Activated CD4-positive, CD25-positive, alpha-beta regulatory T cell treated with anti-CD3 and anti-CD28 coated beads, Interleukin-2, amount 50 U/mL, for 16 hours (primary cell): ENCODE data around the gene GPR31.
"Not testable (repeated sequence)": the region's sequence is repeated elsewhere in the genome, so short reads cannot be mapped to it uniquely, and the experiment has no call there.

Experiments used
- DNase-seq: peaks from one replicate; pipeline ENCODE4 v3.0.0-alpha.2; 2020; ENCODE audit warnings: low read depth, low spot score

The GPR31 gene, protein sequence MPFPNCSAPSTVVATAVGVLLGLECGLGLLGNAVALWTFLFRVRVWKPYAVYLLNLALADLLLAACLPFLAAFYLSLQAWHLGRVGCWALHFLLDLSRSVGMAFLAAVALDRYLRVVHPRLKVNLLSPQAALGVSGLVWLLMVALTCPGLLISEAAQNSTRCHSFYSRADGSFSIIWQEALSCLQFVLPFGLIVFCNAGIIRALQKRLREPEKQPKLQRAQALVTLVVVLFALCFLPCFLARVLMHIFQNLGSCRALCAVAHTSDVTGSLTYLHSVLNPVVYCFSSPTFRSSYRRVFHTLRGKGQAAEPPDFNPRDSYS

DNA sequence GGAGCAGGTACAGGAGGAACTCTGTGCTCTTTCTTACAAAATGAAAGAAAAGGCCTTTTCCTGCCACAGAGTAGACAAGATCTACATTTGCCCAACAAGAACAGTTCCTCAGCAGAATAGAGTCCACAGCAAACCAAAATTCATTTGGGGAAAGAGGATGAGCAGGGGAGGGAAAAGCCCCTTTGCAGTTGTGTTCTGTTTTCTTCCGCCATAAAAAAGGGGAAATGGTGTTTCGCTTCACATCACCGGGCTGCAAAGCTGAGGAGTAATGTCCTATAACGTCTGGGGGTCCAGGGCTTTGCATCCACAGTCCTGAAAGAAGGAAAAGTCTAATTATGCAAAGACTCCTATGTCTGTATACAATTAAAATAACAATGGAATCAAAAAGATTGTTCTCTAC is at the start of gene GPR31:
GPR31 (minus strand) TSS at position 118 of the 400 bp plus-strand sequence. CDS start 149 bp downstream, outside the sequence.
- no peak for DNase-seq

DNA sequence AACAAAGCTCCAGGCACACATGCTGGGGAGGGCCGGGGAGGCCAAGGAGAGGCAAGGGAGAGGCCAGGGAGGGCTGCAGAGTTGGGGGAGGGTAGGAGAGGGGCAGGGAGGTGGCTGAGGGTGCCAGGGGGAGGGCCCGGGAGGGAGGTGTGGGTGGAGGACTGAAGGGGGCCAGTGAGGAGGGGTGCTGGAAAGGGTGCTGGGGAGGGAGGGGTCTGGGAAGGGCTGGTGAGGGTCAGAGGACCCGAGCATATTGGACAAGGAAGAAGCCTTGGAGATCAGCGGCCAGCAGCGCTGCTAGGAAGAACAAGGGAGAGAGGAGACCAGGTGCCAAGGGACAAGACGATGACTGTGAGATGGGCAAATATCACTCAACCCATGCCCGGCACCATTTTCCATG is 49.7 kb upstream of the GPR31 start:
- DNase-seq, result no peak

DNA sequence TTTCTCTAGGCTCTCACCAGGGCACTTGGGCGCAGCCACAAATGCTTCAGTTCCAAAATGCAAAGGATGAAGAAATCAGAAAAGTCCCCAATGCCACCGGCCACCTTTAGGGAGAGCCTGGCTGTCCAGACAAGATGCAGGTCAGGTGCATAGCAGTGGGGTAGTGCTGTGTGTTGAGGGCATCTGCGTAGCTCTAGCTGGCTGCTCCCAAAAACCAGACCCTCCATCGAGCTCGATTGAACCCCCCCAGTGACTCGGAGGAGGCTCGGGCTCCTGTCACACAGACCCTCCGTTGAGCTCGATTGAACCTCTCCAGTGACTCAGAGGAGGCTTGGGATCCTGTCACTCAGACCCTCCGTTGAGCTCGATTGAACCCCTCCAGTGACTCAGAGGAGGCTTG is 47.5 kb upstream of the GPR31 start:
- not testable (repeated sequence) for DNase-seq

DNA sequence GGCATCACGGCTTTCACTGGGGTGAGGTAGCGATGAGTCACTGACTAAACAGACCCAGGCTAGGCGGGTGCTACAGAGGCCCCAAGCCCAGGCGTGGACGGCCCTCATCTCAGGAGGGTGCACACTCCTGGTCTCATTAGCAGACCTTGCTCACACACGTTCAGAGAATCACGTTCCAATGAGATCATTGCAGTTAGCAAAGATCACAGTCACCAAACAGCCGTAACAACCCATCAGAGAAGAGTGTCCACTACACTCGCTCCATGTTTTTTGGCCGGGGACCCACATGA is 46.2 kb upstream of the GPR31 start:
- not testable (repeated sequence) for DNase-seq

DNA sequence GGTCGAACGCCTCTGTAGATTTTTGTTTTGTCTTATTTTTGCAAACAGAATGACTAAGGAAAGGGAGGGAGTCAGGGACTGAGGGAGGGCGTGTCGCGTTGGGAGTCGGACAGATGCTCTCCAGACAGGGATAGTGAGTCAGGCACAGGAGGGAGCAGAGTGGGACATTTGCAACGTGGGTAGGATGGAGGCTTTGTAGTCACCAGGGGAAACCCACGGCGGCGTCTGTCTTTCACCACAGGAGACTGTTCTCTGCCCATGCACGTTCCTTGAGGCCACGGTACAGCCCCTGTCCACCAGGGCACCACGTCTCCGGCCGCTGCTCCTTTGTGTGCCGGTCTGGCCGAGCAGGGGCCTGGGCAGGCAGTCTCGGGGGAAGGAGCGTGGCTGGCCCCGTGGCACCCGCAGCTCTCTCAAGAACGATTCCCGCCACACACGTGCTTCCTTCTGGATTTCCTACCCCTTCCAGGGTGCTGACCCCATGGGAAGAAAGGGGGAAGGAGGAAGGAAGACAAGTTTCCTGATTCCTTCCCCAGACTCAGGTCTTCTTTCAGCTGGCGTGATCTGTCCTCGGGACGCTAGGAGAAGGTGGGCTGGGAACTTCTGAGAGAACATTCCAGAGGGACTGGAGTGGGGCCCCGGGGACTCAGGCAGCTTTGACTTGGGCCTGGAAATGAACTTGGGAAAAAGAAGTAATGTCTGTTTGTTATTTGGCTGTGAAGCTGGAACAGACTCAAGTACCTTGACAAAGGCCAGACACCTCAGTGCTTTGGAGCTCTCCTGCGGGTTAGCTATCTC is 45.7 kb upstream of the GPR31 start:
- DNase-seq, result not testable (repeated sequence)

DNA sequence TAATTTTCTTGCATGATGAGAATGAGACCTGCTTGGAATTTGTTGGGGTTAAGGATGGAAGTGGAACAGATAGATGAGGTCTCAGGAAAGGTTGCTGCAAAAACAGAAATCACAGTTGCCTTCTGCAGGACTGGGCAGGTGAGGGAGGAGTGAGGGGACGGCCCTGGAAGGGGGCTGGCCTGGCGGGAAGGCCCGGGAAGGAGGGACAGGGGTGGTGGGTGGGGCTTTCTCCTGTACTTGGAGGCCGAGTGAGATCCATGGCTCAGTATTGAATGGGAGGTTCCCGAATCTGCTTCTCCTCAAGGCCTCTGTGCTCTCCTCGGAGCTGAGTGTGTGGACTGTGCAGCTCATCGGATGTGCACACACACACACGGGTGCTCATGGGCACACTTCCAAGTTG is 44.8 kb upstream of the GPR31 start:
- DNase-seq, result not testable (repeated sequence)

DNA sequence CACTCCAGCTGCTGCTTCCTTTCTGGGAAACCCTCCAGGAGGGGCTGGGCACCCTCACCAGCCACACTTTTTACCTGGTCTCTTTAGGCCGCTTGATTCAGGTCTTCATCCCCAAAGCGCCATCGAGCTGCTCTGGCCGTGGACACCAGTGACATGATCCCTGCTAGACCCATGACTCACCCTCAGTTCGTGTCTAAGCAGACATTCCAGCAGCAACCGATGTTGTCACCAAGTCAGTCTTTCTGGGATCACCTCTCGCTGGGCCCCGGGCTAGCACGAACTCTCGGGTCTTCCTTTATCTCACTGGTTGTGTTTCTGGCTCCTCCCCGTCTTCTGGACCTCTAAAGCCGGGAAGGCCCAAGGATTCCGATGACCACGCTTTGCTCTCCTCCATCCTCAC is 43.0 kb upstream of the GPR31 start:
- DNase-seq, result no peak

DNA sequence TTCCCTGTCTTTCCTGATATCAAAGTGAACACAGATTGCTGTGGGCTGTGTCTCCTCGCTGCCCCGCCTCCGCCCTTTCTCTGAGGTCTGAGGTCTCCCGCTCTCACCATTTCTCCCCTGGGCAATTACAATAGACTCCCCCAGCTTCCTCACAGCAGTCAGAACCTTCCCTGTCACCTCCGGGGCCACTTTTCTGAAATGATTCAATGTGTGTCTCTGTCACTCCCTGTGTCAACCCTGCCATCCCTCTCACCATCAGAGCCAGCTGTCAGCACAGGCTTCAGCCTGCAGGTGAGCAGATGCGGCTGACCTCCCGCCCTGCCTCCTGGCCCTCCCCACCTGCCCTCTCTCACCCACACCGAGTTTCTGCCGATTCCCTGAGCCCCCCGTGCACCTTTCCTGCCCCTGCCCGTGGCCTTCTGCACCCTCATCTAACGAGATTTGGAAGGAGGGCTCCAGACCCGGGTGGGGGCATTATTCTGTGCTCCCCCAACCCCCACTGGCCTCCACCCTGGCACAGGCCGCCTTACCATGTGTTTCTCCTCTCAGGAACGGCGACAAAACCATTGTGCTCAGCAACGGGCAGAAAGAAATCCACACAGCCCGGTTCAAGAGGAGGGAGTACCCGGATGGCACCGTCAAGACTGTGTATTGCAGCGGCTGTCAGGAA is 38.3 kb upstream of the GPR31 start:
- not testable (repeated sequence) for DNase-seq

DNA sequence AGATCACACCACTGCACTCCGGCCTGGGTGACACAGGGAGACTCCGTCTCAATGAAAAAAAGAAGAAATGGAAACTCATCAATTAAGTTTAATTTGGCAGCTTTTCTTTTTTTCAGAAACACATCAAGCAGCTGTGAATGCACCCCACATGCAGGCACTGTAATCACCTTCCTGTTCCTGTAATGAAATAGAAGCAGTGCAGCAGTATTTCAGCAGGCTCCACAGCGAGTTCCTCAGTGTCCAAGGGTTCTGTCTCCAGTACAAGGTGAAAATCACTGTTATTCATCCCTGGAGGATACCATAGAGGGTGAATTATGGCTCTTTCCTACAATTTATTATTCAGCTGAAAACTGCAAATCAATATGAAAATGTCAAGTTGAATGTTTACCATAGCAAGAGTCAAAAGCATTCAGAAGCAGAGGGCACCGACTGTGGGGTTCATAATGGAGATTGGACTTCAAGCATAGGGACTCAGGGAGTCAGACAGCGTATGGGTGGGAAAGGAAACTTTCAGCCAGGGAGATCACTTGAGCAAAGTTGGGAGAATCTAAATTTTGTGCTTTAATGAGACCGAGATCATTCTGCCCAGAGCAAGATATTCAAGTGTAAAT is 35.8 kb upstream of the GPR31 start:
- not testable (repeated sequence) for DNase-seq

DNA sequence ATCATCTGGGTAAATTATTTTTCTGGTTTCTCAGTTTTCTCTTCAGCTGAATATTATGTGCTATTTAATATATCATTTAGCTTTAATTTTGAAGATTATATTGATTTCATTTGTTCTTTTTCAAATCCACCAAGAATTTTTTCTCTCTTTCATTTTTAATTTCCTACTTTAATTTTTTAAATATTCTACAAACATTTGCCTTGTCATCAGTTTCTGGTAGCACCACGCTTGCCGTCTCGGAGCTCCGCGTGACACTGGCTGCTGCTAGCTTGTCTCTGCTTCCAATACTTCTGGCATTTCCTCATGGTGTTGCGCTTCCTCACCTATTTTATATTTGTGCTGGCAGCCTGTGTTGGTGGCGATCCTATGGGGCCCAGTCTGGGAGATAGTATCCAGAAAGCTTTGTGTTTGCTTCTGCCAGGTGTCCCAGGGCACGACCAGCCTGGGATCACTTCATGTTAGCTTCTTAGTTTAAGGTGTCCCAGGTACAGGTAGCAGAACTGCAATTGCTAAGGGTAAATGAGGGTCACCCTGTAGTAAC is 33.3 kb upstream of the GPR31 start:
- DNase-seq, result not testable (repeated sequence)

DNA sequence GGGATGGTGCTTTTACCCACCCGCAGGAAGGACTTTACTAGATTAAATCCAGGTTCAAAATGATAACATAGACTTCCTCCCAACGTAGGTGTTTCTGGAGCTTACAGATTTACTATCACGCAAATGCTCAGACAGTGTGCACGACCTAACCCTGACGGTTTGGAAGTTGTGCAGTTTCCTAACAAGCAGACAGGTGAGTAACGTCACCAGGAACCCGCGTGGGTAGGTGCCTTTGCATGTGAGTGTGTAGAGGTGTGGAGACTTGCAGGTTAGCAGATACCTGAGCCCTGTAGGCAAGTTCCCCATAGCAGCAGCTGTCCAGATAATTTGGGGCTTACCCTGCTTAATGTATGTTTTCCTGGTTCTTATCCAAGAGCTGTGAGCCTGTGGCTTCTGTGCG is 29.5 kb upstream of the GPR31 start:
- not testable (repeated sequence) for DNase-seq

DNA sequence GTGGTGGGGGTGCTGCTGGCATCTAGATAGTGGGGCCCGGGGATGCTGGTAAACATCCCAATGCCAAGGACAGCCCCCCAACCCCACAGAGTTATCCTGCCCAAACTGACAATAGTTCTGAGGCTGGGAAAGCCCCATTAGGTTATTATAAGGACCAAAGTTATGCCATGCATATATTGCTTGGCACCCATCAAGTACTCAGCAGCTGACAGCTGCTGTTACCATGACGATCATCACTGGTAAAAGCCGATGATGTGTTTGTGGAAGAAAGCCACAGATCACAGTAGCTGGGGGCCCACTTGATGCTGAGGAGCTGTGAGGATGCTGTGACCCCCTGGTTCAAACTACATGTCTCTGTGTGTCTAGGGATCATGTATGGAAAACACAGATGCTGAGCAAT is 27.3 kb upstream of the GPR31 start:
- not testable (repeated sequence) for DNase-seq

DNA sequence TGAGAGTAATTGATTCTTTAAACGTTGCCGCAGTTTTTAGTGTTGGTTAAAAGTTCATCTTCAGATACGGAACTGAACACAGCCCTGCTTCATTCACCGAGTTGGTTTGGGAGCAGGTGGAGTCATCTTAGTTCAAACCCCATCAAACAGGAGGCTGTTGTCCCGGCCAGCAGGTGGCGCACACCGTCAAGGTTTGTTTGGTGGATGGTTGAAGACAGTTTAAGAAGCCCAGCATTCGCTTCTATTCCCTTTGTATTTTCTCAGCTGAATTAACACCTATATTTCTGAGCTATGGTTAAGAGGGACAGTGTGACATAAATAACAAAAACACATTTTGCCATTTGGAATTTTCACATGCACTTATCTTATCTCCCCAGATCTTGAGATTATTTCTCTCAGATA is 25.1 kb upstream of the GPR31 start:
- not testable (repeated sequence) for DNase-seq

DNA sequence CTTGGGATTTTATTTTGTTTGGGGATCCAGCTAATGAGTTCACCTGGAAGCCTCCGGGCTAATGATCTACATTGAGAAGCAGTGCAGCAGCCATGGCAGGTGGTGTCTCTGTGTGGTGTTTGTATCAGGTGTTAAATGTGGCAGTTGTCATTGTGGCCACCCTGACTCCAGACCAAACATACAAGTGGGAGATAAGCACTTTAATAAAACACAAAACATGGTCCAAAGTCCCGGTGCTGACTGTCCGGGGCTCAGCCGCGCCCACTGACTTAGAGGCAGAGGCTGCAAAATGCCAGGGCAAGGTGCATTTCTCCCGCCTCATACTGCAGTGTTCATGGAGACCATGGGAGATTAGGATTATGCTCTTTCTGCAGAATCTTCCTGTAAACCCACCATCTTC is 23.6 kb upstream of the GPR31 start:
- not testable (repeated sequence) for DNase-seq

DNA sequence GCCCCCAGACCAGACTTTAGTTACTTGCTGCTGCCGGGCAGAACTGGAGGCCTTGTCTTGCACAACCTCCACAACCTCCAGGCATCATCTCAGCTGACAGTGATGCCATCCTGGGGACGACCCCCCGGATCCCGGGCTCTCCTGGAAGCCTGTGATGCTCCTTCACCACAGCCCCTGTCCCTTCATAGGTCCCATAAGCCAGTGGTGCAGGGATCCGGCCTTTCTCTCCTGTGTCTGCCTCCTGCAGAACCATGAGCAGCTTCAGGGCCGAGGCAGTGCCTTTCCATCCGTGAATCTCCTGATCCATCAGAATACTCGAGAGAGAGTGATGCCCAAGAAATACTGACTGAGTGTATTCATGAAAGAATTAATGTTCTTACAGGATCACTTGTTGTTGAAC is 22.3 kb upstream of the GPR31 start:
- DNase-seq, result not testable (repeated sequence)

DNA sequence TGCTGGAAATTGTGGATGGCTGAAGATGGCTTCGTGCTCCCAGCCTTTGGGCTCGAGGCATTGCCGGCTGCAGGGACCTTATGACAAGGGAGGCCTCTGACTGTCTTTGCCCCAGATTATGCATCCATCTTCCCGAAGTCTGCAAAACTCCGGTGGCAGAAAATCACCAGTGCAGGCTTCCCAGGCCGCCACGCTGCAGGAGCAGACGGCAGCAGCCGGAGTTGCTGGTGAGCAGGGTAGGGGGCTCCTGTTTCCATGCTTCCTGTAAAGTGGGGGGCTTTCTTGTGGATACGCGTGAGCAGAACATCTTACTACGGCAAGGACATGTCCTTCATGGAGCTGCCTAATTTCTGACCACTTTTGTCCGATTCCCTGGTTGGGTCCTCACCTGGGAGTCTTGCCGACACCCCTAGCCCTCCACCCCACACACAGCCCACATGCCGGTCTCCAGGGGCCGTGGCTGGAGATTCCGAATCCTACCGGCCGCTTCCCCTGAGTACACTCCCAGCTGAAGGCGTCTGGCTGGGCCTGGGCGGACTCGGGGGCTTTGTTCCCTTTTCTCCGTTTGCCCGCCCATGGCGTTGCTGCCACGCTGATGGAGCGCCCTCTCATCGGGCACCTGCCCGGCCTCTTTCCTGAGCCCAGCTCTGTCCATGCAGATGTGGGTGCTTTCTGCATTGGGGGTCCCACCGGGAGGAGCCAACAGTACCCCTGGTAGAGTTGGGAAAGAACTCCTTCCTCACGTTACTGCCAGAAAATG is 21.3 kb upstream of the GPR31 start:
- DNase-seq, result not testable (repeated sequence)

DNA sequence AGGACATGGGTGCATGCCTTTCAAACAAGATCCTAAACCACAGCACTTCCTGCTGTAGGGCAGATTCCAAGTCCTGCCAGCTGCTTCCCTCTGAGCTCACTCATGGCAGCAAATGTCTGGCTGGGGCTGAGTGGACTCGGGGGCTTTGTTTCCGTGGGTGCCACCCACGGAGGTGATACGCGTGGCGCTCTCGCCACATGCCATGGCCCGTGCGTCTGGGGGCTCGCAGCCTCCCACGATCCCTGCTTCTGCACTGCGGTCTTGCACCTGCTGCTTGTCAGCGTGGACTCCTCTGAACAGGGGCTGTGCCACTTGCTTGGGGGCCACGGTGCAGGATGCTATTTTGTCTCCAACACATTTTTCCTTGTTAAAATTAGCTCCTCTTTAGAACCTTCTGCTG is 19.5 kb upstream of the GPR31 start:
- DNase-seq, result not testable (repeated sequence)

DNA sequence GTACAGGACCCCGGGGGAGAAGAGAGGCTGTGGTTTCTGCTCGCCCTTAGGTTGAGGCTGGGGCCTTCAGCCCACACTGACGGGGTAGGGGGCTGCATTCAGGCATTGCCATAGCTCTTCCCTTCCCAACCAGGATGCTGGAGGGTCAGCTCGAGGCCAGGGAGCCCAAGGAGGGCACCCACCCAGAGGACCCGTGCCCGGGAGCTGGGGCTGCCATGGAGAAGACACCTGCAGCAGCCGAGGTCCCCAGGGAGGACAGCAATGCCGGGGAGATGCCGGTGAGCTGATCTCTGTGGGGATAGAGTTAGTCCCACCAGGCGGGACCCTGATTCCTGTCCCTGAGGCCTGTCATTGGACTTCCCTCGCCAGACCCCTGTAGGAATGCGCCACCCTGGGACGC is 14.2 kb upstream of the GPR31 start:
- not testable (repeated sequence) for DNase-seq

DNA sequence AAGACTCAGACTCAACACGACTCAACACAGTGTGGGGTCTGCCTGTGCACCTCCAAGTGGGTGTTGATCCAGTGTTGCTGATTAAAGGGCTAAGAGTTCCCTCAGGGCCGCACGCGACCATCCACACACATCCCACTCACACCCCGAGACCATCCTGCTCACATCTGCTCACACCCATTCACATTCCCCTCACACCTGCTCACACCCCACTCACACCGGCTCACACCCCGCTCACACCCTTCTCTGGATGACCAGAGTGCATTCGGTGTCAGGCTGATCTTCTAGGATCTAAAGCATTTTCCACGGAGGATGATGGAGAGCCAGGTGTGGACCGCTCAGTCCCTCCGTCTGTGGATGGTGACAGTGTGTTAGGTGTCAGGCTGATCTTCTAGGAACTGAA is 13.5 kb upstream of the GPR31 start:
- not testable (repeated sequence) for DNase-seq

DNA sequence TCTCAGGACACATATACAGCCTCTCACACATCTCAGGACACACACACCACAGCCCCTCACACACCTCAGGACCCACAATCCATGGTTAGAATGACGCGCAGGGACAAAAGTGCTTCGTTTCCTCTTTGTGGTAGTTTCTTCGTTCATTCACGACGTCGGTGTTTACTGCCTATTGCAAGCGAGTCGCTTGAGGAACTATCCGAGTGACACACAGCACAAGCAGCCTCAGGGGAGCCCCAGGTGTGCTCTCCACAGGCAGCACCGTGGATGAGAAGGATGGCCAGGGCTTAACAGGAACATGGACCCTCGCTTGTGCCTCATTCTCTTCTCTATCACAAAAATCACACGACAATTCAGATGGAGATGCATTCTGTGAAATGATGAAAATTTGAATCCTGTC is 12.1 kb upstream of the GPR31 start:
- not testable (repeated sequence) for DNase-seq

DNA sequence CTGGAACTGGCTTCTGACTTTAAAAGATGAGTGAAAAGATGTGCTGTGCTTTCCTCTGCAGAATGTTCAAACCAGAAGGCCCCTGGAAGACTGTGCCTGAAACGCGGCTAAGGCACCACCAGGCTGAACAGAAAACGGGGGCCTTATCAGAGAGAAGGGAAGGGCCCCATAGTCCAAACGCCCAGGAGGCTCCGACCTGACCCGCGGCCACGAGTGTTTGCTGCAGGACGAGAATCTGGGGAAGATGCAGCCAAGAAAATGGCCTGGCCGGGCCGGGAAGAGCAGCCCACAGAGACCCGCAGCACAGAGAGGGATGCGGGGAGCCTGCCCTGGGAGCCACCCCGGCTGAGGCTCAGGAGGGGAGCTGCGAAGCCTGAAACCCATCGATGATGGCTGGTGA is 10.5 kb upstream of the GPR31 start:
- not testable (repeated sequence) for DNase-seq
